HG03575 (cell line): ENCODE data around the gene ALS2CL.
"Not testable (repeated sequence)": the region's sequence is repeated elsewhere in the genome, so short reads cannot be mapped to it uniquely, and the experiment has no call there.

Experiments used
- ATAC-seq: cut with Tn5 transposase; IDR thresholded peaks from one replicate; pipeline ENCODE4 v1.9.1; 2021; ENCODE audit not compliant: unreplicated experiment, insufficient number of reproducible peaks, low FRiP score; ENCODE audit errors: extremely low read depth

ALS2CL gene

DNA sequence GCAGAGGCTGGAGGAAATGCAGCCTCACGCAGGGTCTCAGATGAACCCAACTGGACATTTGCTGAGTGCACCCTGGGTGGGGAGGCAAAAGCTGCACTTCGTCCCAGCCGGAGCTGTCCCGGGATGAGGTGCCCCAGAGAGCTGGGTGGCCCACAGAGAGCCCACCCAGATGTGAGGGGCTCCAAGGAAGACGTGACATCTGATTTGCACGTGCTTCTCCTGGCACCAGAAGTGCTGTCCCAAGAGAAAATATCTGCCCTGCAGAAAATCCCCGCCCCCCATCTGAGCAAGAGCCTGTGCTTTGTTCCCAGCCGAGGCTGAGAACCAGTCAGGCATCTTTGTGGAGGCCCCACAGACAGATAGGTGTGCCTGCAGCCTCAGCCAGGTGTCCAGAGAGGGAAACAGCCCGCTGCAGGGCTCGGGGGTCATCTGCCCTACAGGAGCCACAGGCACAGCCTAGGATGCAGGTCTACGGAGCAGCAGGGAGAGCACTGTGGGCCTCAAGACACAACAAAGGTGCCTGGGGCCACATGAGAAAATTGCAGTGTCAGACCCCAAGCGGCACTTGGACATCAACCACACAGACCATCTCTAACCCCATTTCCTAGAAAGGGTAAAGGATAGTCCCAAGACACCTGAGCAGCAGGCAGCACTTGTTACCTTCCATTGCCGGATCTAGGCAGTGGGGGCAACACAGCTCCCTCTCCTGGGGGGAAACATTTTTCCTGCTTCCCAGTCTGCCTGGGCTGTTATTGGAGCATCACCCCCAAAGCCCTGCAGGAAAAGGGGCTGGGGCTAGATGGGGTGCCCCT, 13.5 kb upstream of the ALS2CL start:
- ATAC-seq, result no peak

DNA sequence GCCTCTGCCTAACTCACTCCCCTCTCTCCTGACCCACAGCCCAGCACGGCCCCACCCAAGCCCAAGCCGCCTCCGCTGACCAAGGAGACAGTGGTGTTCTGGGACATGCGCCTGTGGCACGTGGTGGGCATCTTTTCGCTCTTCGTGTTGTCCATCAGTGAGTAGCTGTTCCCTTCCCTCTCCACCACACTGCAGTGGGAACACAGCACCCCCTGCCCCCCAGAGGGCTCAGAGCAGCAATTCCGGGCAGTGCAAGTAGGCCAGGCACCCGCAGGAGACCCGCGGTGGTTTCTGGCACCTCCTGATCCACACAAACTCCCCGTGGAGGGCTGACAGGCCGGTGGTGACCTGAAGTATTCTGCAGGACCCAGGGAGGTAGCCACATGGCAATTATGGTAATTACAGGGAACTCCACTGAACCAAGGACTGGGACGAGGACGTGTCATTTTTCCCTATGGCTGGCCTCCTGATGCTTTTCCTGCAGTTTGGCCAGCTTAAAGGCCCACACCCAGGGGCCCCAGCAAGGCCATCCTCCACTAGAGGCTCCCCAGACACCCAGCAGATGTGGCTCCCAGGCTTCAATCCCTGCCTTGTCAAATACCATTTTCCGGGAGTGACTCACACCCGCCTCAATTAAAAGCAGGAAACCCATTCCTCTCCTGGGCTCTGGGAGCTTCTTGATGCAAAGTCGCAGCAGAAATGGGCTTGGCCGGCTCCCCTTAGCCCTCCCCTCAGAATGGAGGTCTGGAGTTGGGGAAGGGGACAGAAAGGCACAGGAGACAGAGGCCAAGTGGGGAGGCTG, 12.5 kb upstream of the ALS2CL start:
- ATAC-seq, result no peak

DNA sequence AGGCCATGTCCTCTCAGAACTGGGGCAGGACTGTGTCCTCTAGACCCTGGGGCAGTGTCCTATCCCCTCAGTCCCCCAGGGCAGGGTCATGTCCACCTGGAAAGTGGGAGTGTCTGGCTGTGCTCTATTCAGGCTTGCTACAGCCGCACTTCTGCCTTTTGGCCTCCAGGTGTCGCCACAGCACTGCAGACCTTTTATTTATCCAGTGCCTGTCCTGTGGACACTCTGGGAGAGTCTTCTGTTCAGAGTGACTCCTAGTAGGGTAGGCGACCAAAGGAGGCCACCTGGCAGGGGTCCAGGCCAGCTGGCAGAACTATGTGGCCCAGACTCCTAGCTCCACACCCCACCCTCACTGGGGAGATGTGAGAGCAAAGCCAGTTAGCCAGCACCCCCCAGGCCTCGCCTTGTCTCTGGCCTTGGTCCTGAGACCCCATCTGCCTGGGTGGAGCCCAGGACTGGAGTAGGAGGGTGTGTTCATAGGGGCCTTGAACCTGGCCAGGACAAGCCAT, 11.6 kb upstream of the ALS2CL start:
- ATAC-seq, result no peak

DNA sequence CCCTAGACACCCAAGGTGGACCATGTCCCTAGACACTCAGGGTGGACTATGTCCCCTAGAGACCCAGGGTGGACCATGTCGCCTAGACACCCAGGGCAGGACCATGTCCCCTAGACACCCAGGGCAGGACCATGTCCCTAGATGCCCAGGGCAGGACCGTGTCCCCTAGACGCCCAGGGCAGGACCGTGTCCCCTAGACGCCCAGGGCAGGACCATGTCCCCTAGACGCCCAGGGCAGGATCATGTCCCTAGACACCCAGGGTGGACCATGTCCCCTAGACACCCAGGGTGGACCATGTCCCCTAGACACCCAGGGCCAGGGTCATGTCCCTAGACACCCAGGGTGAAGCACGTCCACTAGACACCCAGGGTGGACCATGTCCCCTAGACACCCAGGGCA, 10.9 kb upstream of the ALS2CL start:
- ATAC-seq, result not testable (repeated sequence)

DNA sequence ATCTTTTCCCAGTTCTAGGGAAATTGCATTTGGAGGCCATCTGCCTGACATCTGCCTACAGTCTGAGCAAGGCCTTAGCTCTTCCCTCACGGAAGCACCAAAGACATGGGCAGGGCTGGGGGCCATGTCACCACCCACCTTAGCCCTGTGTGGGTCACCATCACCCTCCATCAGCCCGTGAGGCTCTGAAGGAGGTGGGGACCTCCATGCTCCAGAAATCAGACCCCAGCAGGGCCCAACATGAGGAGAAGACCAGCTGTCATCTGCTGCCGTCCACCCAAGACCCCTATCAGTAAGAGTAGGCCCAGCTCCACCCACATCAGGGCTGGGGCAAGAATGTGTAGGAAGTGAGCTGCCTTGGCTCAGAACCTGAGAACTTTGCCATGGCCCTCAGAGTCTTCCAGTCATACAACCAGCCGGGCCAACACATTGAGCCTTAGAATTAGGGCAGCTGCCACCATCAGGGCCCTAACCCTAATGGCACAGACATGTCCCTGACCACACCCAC, 9.6 kb upstream of the ALS2CL start:
- ATAC-seq, result no peak

DNA sequence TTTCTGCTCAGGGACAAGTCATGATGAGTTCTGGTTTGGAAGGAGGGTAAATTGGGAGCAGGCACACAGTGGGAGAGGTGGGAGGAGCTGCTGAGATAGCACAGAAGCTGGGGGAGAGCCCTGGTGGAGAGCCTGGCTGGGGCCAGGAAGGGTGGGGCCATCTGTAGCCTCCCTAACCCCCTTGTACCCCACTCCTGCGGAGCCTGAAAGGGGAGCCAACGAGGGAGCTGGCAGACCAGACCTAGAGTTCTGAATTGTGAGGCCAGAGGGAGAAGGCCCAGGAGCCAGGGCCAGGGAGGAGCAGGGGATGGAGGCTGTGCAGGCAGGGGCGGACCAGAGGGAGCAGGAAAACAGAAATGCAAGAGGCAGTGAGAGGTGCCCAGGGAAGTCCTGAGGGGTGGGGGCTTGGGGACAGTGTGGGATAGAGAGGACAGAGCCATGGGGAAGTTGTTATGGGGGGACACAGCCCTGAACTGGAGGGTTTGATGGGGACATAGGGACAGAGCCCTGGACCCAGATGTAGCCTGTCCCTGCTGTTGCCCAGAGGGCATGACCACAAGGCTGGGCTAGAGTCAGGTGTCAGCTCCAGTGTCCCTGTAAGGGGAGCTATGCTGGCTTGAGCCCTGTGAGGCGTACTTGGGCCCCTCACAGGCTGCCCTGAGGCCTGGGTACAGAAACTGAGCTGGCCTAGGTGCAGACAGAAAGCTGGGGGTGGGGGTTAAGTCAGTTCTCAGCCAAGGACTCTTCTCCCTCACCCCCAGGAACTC, 8.9 kb upstream of the ALS2CL start:
- ATAC-seq, result no peak

DNA sequence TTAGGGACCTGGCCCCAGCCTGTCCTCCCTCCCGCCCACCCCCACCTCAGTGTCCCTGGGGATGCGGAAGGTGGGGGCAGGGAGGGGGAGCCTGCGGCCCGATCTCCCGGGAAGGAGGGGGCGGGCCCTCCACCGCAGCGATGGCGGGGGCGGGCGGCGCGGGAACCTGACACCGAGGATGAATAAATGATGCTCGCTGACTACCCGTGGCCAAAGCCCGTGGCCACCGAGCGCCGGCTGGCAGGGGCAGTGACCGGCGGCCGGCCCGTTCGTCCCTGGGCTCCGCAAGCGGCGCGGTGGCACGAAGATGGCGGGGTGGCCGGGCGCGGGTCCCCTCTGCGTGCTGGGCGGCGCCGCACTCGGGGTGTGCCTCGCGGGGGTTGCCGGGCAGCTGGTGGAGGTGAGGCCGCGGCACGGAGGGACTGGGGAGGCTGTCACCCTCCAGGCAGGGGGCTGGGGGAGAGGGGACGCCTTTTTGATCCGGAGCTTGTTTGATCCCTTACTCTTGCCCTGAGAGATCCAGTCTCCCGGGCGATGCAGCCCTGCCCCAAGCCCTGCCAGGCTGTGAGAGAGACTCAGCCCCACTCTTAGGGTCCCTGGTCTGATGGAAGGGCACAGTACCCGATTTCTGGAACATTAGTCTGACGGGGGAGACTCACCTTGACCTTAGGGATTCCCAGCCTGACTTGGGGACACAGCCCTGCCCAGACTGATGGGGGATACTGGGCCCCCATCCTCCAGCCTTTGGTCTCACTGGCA, 7.9 kb upstream of the ALS2CL start, which contains the start of gene TMIE:
Gene TMIE, plus strand, starts transcription at position 212 of the 759 bp plus-strand sequence. Its CDS starts 96 bp downstream, at position 308.
- ATAC-seq, result no peak

DNA sequence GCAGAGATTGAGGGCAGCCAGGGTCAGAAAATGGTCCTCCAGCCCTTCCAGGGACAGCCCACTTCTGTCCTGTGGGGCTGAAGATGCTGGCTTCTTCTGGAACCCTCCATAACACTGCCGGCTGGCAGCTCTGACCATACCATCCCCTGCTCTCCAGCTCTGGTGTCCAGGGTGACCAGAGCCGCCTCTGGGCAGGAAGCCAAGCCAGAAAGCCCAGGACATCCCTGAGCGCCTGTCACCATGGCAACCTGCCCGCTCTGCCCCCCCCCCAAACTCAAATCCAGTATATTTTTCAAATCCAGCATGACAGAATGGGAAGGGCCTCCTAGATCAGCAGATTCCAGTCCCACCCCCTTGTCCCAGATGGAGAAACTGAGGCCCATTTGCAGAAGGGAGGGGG, 7.3 kb upstream of the ALS2CL start:
- no peak for ATAC-seq

DNA sequence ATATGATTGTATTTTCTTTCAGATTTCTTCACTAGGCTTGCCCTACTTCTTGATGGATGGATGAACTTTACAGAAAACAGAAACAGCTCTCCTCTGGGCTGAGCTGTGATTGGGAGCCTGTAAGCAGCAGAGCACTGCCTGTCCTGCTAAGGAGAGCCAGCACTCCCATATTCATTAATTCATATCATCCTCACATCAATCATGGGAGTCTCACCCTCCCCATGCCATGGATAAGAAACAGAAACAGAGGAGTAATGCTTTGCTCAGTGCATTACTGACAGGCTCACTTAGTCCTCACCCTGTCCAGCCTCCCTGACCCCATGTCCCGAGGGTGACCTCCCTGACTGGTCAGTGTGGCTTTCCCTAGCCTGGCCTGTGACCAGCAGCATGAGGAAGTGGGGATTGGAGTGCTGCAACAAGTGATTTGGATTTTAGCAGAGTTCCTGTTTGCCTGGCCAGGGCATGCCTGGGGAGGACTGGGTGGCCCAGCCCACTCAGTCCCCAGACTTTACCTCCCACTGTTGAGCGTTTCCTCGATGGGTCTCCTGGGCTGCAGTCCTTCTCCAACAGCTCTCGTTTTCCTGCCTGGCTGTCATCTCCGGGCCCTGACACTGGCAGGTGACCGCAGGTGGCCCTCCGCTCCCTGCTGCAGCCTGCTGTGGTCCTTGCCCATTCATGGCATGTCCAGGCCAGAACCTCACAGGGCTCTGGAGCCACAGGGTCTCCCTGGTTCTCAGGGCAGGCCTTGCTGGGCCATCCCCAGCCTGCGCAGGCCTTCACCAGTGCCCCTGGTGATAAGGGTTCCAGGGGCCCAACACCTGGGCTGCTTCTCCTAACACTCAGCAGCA, 6.4 kb upstream of the ALS2CL start:
- ATAC-seq, result no peak

DNA sequence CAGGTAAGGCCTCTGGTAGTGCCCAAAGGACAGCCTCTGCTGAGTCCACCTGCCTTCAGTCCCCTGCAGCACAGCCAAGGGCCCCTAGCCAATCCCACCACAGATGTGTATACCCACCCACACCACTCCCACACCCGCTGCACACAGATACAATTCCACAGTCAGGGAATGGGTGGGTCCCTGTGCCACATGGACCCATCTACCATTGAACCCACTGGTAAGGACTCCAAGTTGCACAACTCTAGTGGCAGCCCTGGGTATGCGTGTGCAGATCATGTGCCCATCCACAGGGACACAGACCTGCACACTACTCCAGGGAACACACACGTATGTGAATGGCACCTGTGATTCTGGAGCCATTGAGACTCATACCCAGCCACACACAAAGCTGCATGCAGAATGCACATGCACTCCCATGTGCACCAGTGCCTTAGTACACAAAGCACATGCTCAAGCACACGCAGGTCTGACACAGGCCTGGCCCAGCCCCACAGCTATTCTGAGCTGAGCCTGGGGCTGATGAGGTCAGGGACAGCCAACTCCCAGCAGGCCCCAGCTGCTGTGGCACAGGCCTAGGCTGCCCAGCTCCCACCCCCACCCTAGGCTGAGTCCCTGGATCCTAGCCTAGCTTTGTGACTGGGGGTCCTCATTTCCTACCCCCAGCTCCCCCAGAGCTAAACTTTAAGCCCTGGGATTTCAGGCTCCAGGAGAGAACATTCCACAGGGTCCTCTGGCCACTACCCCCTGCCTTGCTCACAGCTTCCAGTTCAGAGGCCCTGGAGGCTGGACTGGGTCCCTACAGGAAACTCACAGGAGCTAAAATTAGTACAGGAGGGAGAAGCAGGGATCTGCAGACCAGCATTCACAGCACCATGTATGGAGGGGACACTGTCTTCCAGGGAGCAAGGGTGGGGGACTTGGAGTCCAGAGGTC, 2.7 kb upstream of the ALS2CL start:
- ATAC-seq, result no peak

DNA sequence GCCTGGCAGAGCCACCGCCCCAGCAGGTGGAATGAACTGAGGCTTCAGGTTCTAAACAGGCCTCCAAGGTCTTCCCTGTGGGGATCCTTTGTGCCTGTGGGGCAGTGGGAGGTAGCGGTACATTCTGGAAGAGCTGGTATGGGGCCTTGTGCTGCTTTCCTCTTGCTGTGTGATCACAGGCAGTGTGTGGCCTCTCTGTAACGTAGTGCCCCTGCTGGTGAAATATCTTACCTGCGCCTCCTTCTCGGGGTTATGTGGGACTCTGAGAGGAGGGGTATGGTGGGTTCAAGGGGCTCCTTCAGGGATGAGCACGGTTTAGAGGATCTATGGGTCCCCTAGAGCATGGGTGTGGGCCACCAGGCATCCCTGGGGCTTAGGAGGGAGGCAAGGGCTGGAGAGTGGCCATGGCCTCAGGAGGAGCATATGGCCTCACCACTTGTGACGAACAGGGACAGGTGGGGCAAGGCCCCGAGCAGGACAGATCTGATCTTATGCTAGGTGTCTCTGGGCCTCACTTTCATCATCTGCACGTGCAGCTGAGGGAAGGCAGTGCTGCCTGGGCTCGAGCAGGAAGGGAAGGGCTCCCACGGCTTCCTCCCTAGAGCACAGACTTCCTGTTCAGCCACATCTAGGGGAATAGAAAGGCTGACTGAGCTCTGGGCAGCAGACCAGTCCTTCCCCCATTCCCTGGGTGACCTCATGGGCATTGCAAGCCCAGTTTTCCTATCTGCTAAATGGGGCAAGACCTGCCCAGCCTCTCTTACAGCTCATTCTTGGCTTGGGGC, 1.9 kb upstream of the ALS2CL start:
- no peak for ATAC-seq

DNA sequence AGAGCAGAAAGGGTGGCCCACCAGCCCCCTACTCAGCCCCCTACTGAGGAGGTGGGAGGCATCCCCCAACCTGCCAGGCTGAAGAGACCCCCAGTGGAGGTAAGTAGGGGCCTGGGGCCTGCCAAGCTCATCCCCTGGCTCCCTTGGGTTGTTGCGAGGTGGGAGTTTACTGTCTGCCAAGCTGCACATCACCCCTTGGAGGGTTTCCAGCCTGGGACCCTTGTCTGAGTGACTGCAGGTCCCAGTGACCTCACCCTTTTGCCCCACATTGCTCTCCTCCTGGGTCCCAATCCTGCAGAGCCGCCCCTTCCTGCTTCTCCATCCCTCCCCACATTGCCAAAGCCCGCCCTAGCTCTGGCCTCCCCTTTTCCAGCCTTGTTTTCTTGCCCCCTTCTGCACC, 1.0 kb upstream of the ALS2CL start:
- ATAC-seq, result no peak

DNA sequence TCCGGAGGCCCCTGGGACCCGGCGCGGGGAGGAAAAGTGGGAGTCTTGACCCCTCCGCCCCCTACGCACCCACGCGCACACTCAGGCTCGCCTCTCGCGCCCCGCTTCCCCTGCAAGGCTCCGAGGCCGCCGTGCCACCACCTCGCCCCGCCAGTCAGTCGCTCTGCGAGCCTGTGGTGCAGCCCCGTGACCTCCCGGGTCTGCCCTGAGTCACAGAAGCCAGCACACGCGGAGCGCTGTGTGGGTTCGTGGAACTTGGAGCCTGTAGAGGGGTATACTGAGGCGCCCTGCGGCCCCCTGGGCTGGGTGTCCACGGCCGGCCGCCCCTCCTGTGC, 380 bp upstream of the ALS2CL start:
- no peak for ATAC-seq

DNA sequence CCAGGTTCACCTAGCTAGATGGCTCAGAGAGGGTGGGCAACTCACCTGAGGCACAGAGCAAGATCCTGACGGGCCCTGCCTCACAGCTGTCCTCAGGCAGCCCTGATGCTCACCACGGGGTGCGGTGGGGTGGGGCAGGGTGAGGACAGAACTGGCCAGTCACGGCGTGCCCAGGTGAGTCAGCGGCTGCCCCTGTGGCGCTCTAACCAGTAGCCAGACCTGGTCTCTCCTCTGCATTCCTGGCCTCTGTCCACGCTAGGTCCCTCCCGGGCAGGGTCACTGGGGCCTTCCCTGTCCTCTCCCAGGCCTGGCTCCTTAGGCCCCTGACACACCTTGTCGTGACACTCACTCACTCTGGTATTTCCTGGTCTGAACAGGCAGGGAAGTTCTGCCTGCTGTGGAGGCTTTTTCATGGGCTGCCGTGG, 901 bp downstream of the ALS2CL start:
- ATAC-seq, result no peak

DNA sequence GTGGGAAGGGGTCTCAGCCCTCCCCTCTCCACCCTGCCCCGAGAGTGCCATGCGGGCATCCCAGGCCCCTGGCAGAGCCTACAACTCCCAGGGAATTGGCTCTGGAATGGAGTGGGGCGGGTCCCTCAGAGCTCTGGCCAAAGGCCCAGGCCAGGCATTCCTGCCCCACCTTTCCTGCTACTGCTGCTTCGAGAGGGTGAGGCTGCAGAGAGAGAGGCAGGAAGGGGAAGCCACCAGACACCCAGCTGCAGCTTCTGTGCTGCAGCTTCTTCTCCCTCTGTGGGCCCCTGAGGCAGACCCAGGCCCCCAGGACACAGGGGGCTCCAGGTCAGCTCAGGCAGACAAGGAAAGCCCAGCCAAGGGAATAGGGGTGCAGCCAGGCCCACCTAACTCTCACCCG, 2.7 kb downstream of the ALS2CL start:
- no peak for ATAC-seq

DNA sequence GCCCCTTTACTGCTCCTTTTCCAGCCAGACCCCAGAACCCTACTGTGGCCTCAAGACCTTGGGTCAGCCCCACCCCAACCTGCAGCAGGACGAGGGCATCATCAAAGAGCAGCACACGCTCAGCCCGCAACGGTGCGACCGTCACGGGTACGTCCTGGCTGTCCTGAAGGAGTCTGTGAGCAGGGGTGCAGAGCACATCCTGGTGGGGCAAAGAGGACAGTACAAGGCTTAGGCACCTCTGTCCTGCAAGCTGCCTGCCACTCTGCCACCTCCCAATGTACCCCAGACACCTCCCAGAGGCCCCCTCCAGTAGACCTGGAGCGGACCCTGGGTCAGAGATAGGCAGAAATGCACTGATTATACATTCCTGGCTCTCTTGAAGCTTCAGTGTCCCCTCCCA, 8.0 kb downstream of the ALS2CL start:
- ATAC-seq, result no peak
